WTC11 (cell line): ENCODE measurements around the gene ATG2B. TPM values are rescaled to one million over a fixed set of nuclear protein-coding genes. Genes with fewer than 3 reads are reported as not detected.
A peak's percentile ranks its signal among the peaks of the same experiment; 100 is the strongest.

Experiments
- ATAC-seq: fragments of 200-7000 bp; cut with Tn5 transposase; 2 replicates; pipeline ENCODE4 v1.10.0; 2021; ENCODE audit warnings: mild to moderate bottlenecking, moderate library complexity
- CTCF ChIA-PET: fragments of 300-600 bp; sonication (Branson Sonifier 250); formaldehyde crosslinking; loops from one replicate; lab custom pipeline; 2021; ENCODE audit warnings: antibody characterized with exemption; lab: Charles Lee
- POLR2A ChIA-PET: fragments of 350-600 bp; sonication (Branson Sonifier 250); formaldehyde crosslinking; loops from one replicate; lab custom pipeline; 2021; ENCODE audit warnings: antibody characterized with exemption; lab: Charles Lee
- DNase-seq: peaks from one replicate; pipeline ENCODE4 v3.0.0; 2021; ENCODE audit warnings: low spot score
- H3K27ac Mint-ChIP-seq: 2 replicates; pipeline ENCODE4 v1.8.0; 2021; ENCODE audit warnings: mixed read lengths
- H3K27me3 Mint-ChIP-seq: 2 replicates; pipeline ENCODE4 v1.8.0; 2021; ENCODE audit warnings: low read depth, mild to moderate bottlenecking, moderate library complexity, mixed read lengths
- H3K36me3 Mint-ChIP-seq: 2 replicates; pipeline ENCODE4 v1.8.0; 2021; ENCODE audit warnings: mixed read lengths
- H3K4me1 Mint-ChIP-seq: 2 replicates; pipeline ENCODE4 v1.8.0; 2022; ENCODE audit warnings: mixed read lengths
- H3K4me3 Mint-ChIP-seq: 2 replicates; pipeline ENCODE4 v1.8.0; 2021; ENCODE audit warnings: mild to moderate bottlenecking, moderate library complexity, mixed read lengths
- H3K9me3 Mint-ChIP-seq: 2 replicates; pipeline ENCODE4 v1.8.0; 2021; ENCODE audit warnings: mixed read lengths
- AR ChIP-seq: fragments of 250-450 bp; sonication (Bioruptor Pico); IDR thresholded peaks from 2 replicates; pipeline ENCODE4 v1.9.0; 2021; ENCODE audit warnings: mild to moderate bottlenecking
- CBFB ChIP-seq: sonication (generic); formaldehyde crosslinking; IDR thresholded peaks from 2 replicates; pipeline ENCODE4 v1.8.1; 2022; ENCODE audit warnings: mild to moderate bottlenecking, low read depth, missing genetic modification reagents
- CREM ChIP-seq: sonication (generic); formaldehyde crosslinking; IDR thresholded peaks from 2 replicates; pipeline ENCODE4 v1.8.1; 2022; ENCODE audit warnings: mild to moderate bottlenecking, missing genetic modification reagents, moderate library complexity
- FOXJ3 ChIP-seq: sonication (generic); formaldehyde crosslinking; IDR thresholded peaks from 2 replicates; pipeline ENCODE4 v1.9.0; 2021; ENCODE audit warnings: missing genetic modification reagents, mild to moderate bottlenecking, borderline replicate concordance
- JUN ChIP-seq: sonication (generic); formaldehyde crosslinking; IDR thresholded peaks from 2 replicates; pipeline ENCODE4 v1.8.0; 2023; ENCODE audit warnings: mild to moderate bottlenecking, missing genetic modification reagents
- KAT7 ChIP-seq: sonication (generic); formaldehyde crosslinking; IDR thresholded peaks from 2 replicates; pipeline ENCODE4 v1.8.1; 2023; ENCODE audit warnings: missing genetic modification reagents, mild to moderate bottlenecking, borderline replicate concordance
- NR3C1 ChIP-seq: sonication (generic); formaldehyde crosslinking; conservative IDR thresholded peaks from 2 replicates; pipeline ENCODE4 v1.8.1; 2023; ENCODE audit warnings: low read depth, mild to moderate bottlenecking, missing genetic modification reagents
- RORB ChIP-seq: fragments of 250-450 bp; sonication (Bioruptor Pico); IDR thresholded peaks from 2 replicates; pipeline ENCODE4 v1.9.0; 2021; ENCODE audit warnings: mild to moderate bottlenecking
- SMAD4 ChIP-seq: sonication (generic); formaldehyde crosslinking; IDR thresholded peaks from 2 replicates; pipeline ENCODE4 v1.8.0; 2022; ENCODE audit warnings: mild to moderate bottlenecking, missing genetic modification reagents
- SP1 ChIP-seq: sonication (generic); formaldehyde crosslinking; conservative IDR thresholded peaks from 2 replicates; pipeline ENCODE4 v1.8.1; 2022; ENCODE audit warnings: missing genetic modification reagents
- TEAD1 ChIP-seq: sonication (generic); formaldehyde crosslinking; IDR thresholded peaks from 2 replicates; pipeline ENCODE4 v1.8.0; 2022; ENCODE audit warnings: mild to moderate bottlenecking, missing genetic modification reagents
- TP53 ChIP-seq: sonication (generic); formaldehyde crosslinking; IDR thresholded peaks from 2 replicates; pipeline ENCODE4 v1.8.1; 2023; ENCODE audit warnings: mild to moderate bottlenecking, missing genetic modification reagents
- ZNF263 ChIP-seq: sonication (generic); formaldehyde crosslinking; IDR thresholded peaks from 2 replicates; pipeline ENCODE4 v1.8.1; 2022; ENCODE audit warnings: low read depth, mild to moderate bottlenecking, moderate library complexity, missing genetic modification reagents
- ZNF396 ChIP-seq: fragments of 250-450 bp; sonication (Bioruptor Pico); IDR thresholded peaks from 2 replicates; pipeline ENCODE4 v1.8.0; 2021; ENCODE audit warnings: mild to moderate bottlenecking, moderate library complexity, borderline replicate concordance
- ZNF416 ChIP-seq: fragments of 250-450 bp; sonication (Bioruptor Pico); IDR thresholded peaks from 2 replicates; pipeline ENCODE4 v1.9.0; 2021; ENCODE audit warnings: mild to moderate bottlenecking, inconsistent platforms
- ZNF423 ChIP-seq: fragments of 250-450 bp; sonication (Bioruptor Pico); IDR thresholded peaks from 2 replicates; pipeline ENCODE4 v2.1.2; 2022; ENCODE audit warnings: mild to moderate bottlenecking, moderate library complexity
- ZNF532 ChIP-seq: fragments of 250-450 bp; sonication (Bioruptor Pico); IDR thresholded peaks from 2 replicates; pipeline ENCODE4 v1.9.0; 2021; ENCODE audit warnings: mild to moderate bottlenecking, borderline replicate concordance
- ZNF671 ChIP-seq: fragments of 250-450 bp; sonication (Bioruptor Pico); IDR thresholded peaks from 2 replicates; pipeline ENCODE4 v1.8.0; 2021; ENCODE audit warnings: mild to moderate bottlenecking
- total RNA-seq: library from RNA; stranded (reverse); gene quantifications from 3 replicates; pipeline ENCODE4 v1.2.3, GENCODE V29; 2021
- TF ChIP-seq, protein P1 (sequence below): fragments of 250-450 bp; sonication (Bioruptor Pico); conservative IDR thresholded peaks from 2 replicates; pipeline ENCODE4 v1.9.0; 2021; ENCODE audit warnings: mild to moderate bottlenecking
- TF ChIP-seq, protein P2 (sequence below): sonication (generic); formaldehyde crosslinking; IDR thresholded peaks from 2 replicates; pipeline ENCODE4 v1.8.1; 2022; ENCODE audit warnings: mild to moderate bottlenecking, missing genetic modification reagents, moderate library complexity, borderline replicate concordance
- TF ChIP-seq, protein P3 (sequence below): sonication (generic); formaldehyde crosslinking; IDR thresholded peaks from 2 replicates; pipeline ENCODE4 v1.8.1; 2023; ENCODE audit warnings: mild to moderate bottlenecking, moderate library complexity, missing genetic modification reagents

ATG2B gene
- total RNA-seq, 1 experiment from 2014 or later = 10.3 TPM

- TF ChIP-seq, protein P1, sequence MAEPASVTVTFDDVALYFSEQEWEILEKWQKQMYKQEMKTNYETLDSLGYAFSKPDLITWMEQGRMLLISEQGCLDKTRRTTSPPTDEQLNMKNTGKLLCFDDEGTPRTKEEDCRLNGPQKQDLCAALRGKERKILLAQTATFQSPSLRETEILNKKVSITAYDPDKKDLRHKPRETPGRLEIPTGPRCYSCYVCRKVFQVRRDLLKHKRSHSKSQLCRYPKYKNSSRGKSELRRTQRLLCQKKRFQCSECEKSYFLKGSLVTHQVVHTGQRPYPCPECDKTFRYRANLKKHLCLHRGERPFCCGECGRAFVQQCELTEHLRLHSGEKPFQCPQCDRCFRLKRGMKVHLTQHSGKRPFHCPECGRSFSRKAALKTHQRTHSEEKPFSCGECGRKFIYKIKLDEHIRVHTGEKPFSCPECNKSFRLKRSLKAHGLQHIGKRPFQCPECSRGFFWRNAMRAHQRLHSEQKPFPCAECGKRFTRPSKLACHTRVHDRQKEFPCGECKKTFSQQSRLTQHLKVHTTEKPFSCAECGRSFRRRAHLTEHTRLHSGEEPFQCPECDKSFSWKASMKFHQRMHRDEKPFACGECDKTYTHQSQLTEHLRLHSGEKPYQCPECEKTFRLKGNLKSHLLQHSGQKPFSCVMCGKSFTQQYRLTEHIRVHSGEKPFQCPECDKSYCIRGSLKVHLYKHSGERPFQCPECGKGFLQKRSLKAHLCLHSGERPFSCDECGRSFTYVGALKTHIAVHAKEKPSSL (CRISPR knock-in tag) = no peak
These were observed 53.8 kb downstream of the ATG2B start (continued) for GRCh38 chr14:96309133-96309895.

DNA sequence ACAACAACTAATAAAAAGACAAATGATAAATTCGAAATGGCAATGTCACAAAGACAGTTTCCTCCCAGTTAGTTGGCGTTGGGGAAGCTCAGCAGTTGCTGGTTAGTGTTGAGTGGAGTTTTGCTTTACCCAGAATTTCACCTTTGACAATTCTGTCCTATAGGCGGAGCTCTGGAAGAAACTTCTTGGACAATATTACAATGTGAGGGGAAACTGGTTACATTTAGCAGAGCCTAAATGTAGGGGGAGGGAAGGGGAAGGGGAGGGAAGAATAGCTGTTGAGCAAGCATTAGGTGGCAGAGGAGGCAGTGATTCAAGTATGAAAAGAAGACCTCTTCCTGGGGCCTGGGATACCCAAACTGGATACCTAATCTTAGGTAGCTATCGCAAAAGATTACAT, 55.7 kb downstream of the ATG2B start:
- ATAC-seq (peak; percentile 47), DNase-seq (no peak)
- Mint-ChIP-seq H3K4me1 (no peaks in the 10 kb centered on the region; the same call in 1 of the 2 replicates), H3K36me3 (peaks cover 10% of the 10 kb centered on the region; the same call in 1 of the 2 replicates), H3K27me3 (no peaks in the 10 kb centered on the region), H3K27ac (no peak overlapping the region), H3K9me3 (no peaks in the 10 kb centered on the region), H3K4me3 (no peak overlapping the region)
- CTCF ChIA-PET = interaction anchor here (0.7 to 2.3 kb wide), 8 partner anchors 16 to 209 kb away, joined by 3 to 14 read pairs (median 4); no protein-coding TSS in a partner anchor
- no peak for TF ChIP-seq CBFB (CRISPR knock-in tag)
- no peak for TF ChIP-seq KAT7 (CRISPR knock-in tag)
- TF ChIP-seq ZNF396 (CRISPR knock-in tag) = no peak
- no peak for TF ChIP-seq ZNF532
- TF ChIP-seq SP1 = no peak
- TF ChIP-seq ZNF263 (CRISPR knock-in tag) = no peak
- no peak for TF ChIP-seq ZNF671 (CRISPR knock-in tag)
- TF ChIP-seq, protein P2, sequence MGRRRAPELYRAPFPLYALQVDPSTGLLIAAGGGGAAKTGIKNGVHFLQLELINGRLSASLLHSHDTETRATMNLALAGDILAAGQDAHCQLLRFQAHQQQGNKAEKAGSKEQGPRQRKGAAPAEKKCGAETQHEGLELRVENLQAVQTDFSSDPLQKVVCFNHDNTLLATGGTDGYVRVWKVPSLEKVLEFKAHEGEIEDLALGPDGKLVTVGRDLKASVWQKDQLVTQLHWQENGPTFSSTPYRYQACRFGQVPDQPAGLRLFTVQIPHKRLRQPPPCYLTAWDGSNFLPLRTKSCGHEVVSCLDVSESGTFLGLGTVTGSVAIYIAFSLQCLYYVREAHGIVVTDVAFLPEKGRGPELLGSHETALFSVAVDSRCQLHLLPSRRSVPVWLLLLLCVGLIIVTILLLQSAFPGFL (CRISPR knock-in tag) = no peak
- TF ChIP-seq CREM = no peak
- TF ChIP-seq RORB (CRISPR knock-in tag) = no peak
- TF ChIP-seq, protein P3, sequence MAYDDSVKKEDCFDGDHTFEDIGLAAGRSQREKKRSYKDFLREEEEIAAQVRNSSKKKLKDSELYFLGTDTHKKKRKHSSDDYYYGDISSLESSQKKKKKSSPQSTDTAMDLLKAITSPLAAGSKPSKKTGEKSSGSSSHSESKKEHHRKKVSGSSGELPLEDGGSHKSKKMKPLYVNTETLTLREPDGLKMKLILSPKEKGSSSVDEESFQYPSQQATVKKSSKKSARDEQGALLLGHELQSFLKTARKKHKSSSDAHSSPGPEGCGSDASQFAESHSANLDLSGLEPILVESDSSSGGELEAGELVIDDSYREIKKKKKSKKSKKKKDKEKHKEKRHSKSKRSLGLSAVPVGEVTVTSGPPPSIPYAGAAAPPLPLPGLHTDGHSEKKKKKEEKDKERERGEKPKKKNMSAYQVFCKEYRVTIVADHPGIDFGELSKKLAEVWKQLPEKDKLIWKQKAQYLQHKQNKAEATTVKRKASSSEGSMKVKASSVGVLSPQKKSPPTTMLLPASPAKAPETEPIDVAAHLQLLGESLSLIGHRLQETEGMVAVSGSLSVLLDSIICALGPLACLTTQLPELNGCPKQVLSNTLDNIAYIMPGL (CRISPR knock-in tag) = no peak
- no peak for TF ChIP-seq SMAD4 (CRISPR knock-in tag)
- no peak for TF ChIP-seq FOXJ3 (CRISPR knock-in tag)
- no peak for TF ChIP-seq TEAD1
- TF ChIP-seq NR3C1 (CRISPR knock-in tag) = no peak
- no peak for TF ChIP-seq JUN
- TF ChIP-seq TP53 (CRISPR knock-in tag) = no peak
- no peak for TF ChIP-seq ZNF416 (CRISPR knock-in tag)
- no peak for TF ChIP-seq ZNF423 (CRISPR knock-in tag)
- no peak for TF ChIP-seq AR
- POLR2A ChIA-PET = interaction anchor here (0.6 kb wide), 1 partner anchor 577 kb away, joined by 4 read pairs; no protein-coding TSS in a partner anchor
